Testis (tissue), 2 donors: ENCODE data around the gene CORT.

ENCODE experiments used
- POLR2A ChIP-seq: fragments of 450-650 bp; IDR thresholded peaks from one replicate; pipeline ENCODE4 v1.6.1; 2017; ENCODE audit warnings: antibody characterized with exemption, mild to moderate bottlenecking, moderate library complexity
- TF ChIP-seq, protein P1 (sequence below), 3 experiments: fragments of 450-650 bp in 2 of 3; fragments of 200-600 bp in 1 of 3; sonication (generic) in 1 of 3; IDR thresholded peaks; one replicate each; pipeline ENCODE4 v1.5.1; 2016 to 2019; ENCODE audit warnings: antibody characterized with exemption in 3 of 3, mild to moderate bottlenecking in 2 of 3, moderate library complexity in 1 of 3

DNA sequence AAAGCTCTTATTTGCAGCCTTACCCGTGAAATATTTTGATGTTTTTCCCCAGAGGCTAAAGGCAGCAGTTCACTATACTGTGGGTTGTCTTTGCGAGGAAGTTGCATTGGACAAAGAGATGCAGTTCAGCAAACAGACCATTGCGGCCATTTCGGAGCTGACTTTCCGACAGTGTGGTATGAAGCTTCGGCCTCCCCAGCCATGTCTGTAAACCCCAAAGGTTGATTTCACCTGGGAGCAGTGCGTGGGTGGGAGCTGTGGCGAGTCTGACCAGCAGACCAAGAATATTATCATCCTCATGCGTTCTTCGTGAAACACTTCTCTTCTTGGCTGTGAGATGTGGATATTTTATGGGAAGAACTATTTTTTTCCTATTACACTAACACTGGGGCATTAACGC is 16.0 kb upstream of the CORT start:
- TF ChIP-seq POLR2A: no peak
- TF ChIP-seq, protein P1, sequence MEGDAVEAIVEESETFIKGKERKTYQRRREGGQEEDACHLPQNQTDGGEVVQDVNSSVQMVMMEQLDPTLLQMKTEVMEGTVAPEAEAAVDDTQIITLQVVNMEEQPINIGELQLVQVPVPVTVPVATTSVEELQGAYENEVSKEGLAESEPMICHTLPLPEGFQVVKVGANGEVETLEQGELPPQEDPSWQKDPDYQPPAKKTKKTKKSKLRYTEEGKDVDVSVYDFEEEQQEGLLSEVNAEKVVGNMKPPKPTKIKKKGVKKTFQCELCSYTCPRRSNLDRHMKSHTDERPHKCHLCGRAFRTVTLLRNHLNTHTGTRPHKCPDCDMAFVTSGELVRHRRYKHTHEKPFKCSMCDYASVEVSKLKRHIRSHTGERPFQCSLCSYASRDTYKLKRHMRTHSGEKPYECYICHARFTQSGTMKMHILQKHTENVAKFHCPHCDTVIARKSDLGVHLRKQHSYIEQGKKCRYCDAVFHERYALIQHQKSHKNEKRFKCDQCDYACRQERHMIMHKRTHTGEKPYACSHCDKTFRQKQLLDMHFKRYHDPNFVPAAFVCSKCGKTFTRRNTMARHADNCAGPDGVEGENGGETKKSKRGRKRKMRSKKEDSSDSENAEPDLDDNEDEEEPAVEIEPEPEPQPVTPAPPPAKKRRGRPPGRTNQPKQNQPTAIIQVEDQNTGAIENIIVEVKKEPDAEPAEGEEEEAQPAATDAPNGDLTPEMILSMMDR (IDR thresholded peaks at IDR 0.05): no peak
